HT-29 (cell line): ENCODE measurements around the gene NR2F6. TPM values are rescaled to one million over a fixed set of nuclear protein-coding genes. Genes with fewer than 3 reads are reported as not detected.

Experiments used
- total RNA-seq: library from RNA; depleted of rRNA; stranded (reverse); fragments of >200 nt; shearing (Covaris generic); gene quantifications from 2 replicates; pipeline ENCODE4 v1.2.3, GENCODE V29; 2014; rRNA removed

NR2F6 gene
- total RNA-seq, 1 experiment from 2014 or later: 265 TPM

Other genes with a start within 250 kb of the NR2F6 start
- gene CPAMD8, start 219.1 kb downstream of the NR2F6 start, total RNA-seq: not detected in 2 replicates
- gene HAUS8, start 170.5 kb downstream of the NR2F6 start, total RNA-seq: 9.1 and 11.7 TPM in 2 replicates
- gene MYO9B, start 170.1 kb downstream of the NR2F6 start, total RNA-seq: 63.4 and 67.9 TPM in 2 replicates
- 27.6 and 29.1 TPM in 2 replicates for gene USE1, start 30.6 kb downstream of the NR2F6 start, total RNA-seq
- gene OCEL1, start 19.7 kb downstream of the NR2F6 start, total RNA-seq: 2.6 and 8.7 TPM in 2 replicates
- gene USHBP1, start 18.8 kb upstream of the NR2F6 start, total RNA-seq: 0.08 TPM in 1 of 2 replicates, not detected in the other
- gene BABAM1, start 21.5 kb upstream of the NR2F6 start, total RNA-seq: 79.8 and 98.6 TPM in 2 replicates
- 0.08 and 1.4 TPM in 2 replicates for gene ANKLE1, start 36.0 kb upstream of the NR2F6 start, total RNA-seq
- 3.4 and 5.3 TPM in 2 replicates for gene ABHD8, start 57.5 kb upstream of the NR2F6 start, total RNA-seq
- 94.6 and 106 TPM in 2 replicates for gene MRPL34, start 60.0 kb upstream of the NR2F6 start, total RNA-seq
- 24.6 and 32.4 TPM in 2 replicates for gene DDA1, start 63.6 kb upstream of the NR2F6 start, total RNA-seq
- 2.2 and 2.4 TPM in 2 replicates for gene ANO8, start 88.9 kb upstream of the NR2F6 start, total RNA-seq
- gene GTPBP3, start 91.6 kb upstream of the NR2F6 start, total RNA-seq: 40.0 and 64.4 TPM in 2 replicates
- not detected in 2 replicates for gene PLVAP, start 131.4 kb upstream of the NR2F6 start, total RNA-seq
- 0.81 and 1.6 TPM in 2 replicates for gene CCDC194, start 148.3 kb upstream of the NR2F6 start, total RNA-seq
- 134 and 172 TPM in 2 replicates for gene BST2, start 159.7 kb upstream of the NR2F6 start, total RNA-seq
- gene MVB12A, start 174.1 kb upstream of the NR2F6 start, total RNA-seq: 59.0 and 77.0 TPM in 2 replicates
- not detected in 2 replicates for gene TMEM221, start 202.7 kb upstream of the NR2F6 start, total RNA-seq
- gene NXNL1, start 215.0 kb upstream of the NR2F6 start, total RNA-seq: not detected in 2 replicates
- 2.6 and 3.1 TPM in 2 replicates for gene SLC27A1, start 224.6 kb upstream of the NR2F6 start, total RNA-seq